Measurements from ENCODE around the gene RHOG. TPM values are rescaled to one million over a fixed set of nuclear protein-coding genes. Genes with fewer than 3 reads are reported as not detected.
"Not testable (repeated sequence)": the region's sequence is repeated elsewhere in the genome, so short reads cannot be mapped to it uniquely, and the experiment has no call there.

RHOG gene
- total RNA-seq, 1 donor from 2014 or later, result 6.6 TPM

- no peak overlapping the region for H3K27ac Mint-ChIP-seq (ENCODE audit: unreplicated experiment)
- peaks cover 14% of the 10 kb centered on the region for H3K4me1 Mint-ChIP-seq (ENCODE audit: low read depth, unreplicated experiment)
- TF ChIP-seq CTCF (IDR thresholded peaks at IDR 0.05; ENCODE audit: partially characterized antibody, unreplicated experiment), result no peak
- peaks cover 6% of the 10 kb centered on the region for H3K9me3 Mint-ChIP-seq (ENCODE audit: unreplicated experiment)
- DNase-seq, result no peak
- H3K4me3 Mint-ChIP-seq (ENCODE audit: unreplicated experiment), result peak overlapping the region; percentile 96
- H3K36me3 Mint-ChIP-seq (ENCODE audit: unreplicated experiment), result no peaks in the 10 kb centered on the region
- H3K27me3 Mint-ChIP-seq (ENCODE audit: unreplicated experiment), result peaks cover 6% of the 10 kb centered on the region
Observed at GRCh38 chr11:3795131-3796001, 45.4 kb downstream of the RHOG start.

GRCh38 chr11:3794387-3794786 is 46.4 kb downstream of the RHOG start:
- H3K4me1 Mint-ChIP-seq (ENCODE audit: low read depth, unreplicated experiment), result peaks cover 14% of the 10 kb centered on the region
- not testable (repeated sequence) for H3K27ac Mint-ChIP-seq (ENCODE audit: unreplicated experiment); H3K4me3 Mint-ChIP-seq (ENCODE audit: unreplicated experiment); H3K27me3 Mint-ChIP-seq (ENCODE audit: unreplicated experiment); DNase-seq; H3K9me3 Mint-ChIP-seq (ENCODE audit: unreplicated experiment); H3K36me3 Mint-ChIP-seq (ENCODE audit: unreplicated experiment)

- H3K27me3 Mint-ChIP-seq (ENCODE audit: unreplicated experiment), result no peaks in the 10 kb centered on the region
Observed at GRCh38 chr11:3786781-3787428, 53.9 kb downstream of the RHOG start.

GRCh38 chr11:3783611-3784010 is 57.1 kb downstream of the RHOG start:
- H3K9me3 Mint-ChIP-seq (ENCODE audit: unreplicated experiment), result no peaks in the 10 kb centered on the region
- H3K27ac Mint-ChIP-seq (ENCODE audit: unreplicated experiment), result no peak overlapping the region
- no peak overlapping the region for H3K4me3 Mint-ChIP-seq (ENCODE audit: unreplicated experiment)
- H3K27me3 Mint-ChIP-seq (ENCODE audit: unreplicated experiment), result no peaks in the 10 kb centered on the region
- H3K36me3 Mint-ChIP-seq (ENCODE audit: unreplicated experiment), result no peaks in the 10 kb centered on the region
- no peak for DNase-seq
- no peak for TF ChIP-seq CTCF (IDR thresholded peaks at IDR 0.05; ENCODE audit: partially characterized antibody, unreplicated experiment)
- peaks cover 1% of the 10 kb centered on the region for H3K4me1 Mint-ChIP-seq (ENCODE audit: low read depth, unreplicated experiment)

More at GRCh38 chr11:3786781-3787428, 53.9 kb downstream of the RHOG start:
- H3K27ac Mint-ChIP-seq (ENCODE audit: unreplicated experiment), result no peak overlapping the region
- no peaks in the 10 kb centered on the region for H3K36me3 Mint-ChIP-seq (ENCODE audit: unreplicated experiment)
- peaks cover 1% of the 10 kb centered on the region for H3K4me1 Mint-ChIP-seq (ENCODE audit: low read depth, unreplicated experiment)
- no peak overlapping the region for H3K4me3 Mint-ChIP-seq (ENCODE audit: unreplicated experiment)
- no peak for TF ChIP-seq CTCF (IDR thresholded peaks at IDR 0.05; ENCODE audit: partially characterized antibody, unreplicated experiment)
- no peak for DNase-seq
- no peaks in the 10 kb centered on the region for H3K9me3 Mint-ChIP-seq (ENCODE audit: unreplicated experiment)

- DNase-seq, result no peak
- no peaks in the 10 kb centered on the region for H3K36me3 Mint-ChIP-seq (ENCODE audit: unreplicated experiment)
- H3K4me3 Mint-ChIP-seq (ENCODE audit: unreplicated experiment), result no peak overlapping the region
- H3K4me1 Mint-ChIP-seq (ENCODE audit: low read depth, unreplicated experiment), result peaks cover 1% of the 10 kb centered on the region
- no peak overlapping the region for H3K27ac Mint-ChIP-seq (ENCODE audit: unreplicated experiment)
- TF ChIP-seq CTCF (IDR thresholded peaks at IDR 0.05; ENCODE audit: partially characterized antibody, unreplicated experiment), result no peak
- no peaks in the 10 kb centered on the region for H3K27me3 Mint-ChIP-seq (ENCODE audit: unreplicated experiment)
- no peaks in the 10 kb centered on the region for H3K9me3 Mint-ChIP-seq (ENCODE audit: unreplicated experiment)
Observed at GRCh38 chr11:3782963-3783362, 57.8 kb downstream of the RHOG start.

Data from glutamatergic neuron (in vitro differentiated cells).